Lung (tissue), 12 donors: ENCODE data around the gene FUOM. TPM values are rescaled to one million over a fixed set of nuclear protein-coding genes. Genes with fewer than 3 reads are reported as not detected.

ENCODE experiments used
- ATAC-seq: fragments of 200-7000 bp; cut with Tn5 transposase; one replicate; pipeline ENCODE4 v1.9.1; 2020; ENCODE audit warnings: moderate number of reproducible peaks; ENCODE audit not compliant: insufficient read depth, low FRiP score
- DNase-seq, 3 donors: peaks; one replicate each; pipeline ENCODE4 v3.0.0-alpha.2; 2013 to 2017
- H3K27ac ChIP-seq, 2 donors: one replicate each; pipeline ENCODE4 v1.5.1; 2013; ENCODE audit warnings: mild to moderate bottlenecking in 2 of 2, moderate library complexity in 2 of 2, control low read depth in 1 of 2, inconsistent platforms in 1 of 2, low read depth in 1 of 2, low read length in 1 of 2
- H3K27me3 ChIP-seq, 3 donors: one replicate each; pipeline ENCODE4 v1.5.1; 2013; ENCODE audit warnings: low read length in 2 of 3; ENCODE audit not compliant: control insufficient read depth in 3 of 3, insufficient read depth in 3 of 3
- H3K36me3 ChIP-seq, 4 donors: one replicate each; pipeline ENCODE4 v1.5.1; 2013; ENCODE audit warnings: low read length in 4 of 4, mild to moderate bottlenecking in 1 of 4, moderate library complexity in 1 of 4; ENCODE audit not compliant: control insufficient read depth in 4 of 4, insufficient read depth in 4 of 4
- H3K4me1 ChIP-seq, 5 donors: one replicate each; pipeline ENCODE4 v1.5.1; 2013; ENCODE audit warnings: low read length in 5 of 5, mild to moderate bottlenecking in 2 of 5, moderate library complexity in 1 of 5; ENCODE audit not compliant: control insufficient read depth in 5 of 5, insufficient read depth in 5 of 5
- H3K4me3 ChIP-seq: one replicate; pipeline ENCODE4 v1.5.1; 2013; ENCODE audit warnings: mild to moderate bottlenecking, control low read depth, moderate library complexity
- H3K9ac ChIP-seq, 2 donors: one replicate each; pipeline ENCODE4 v1.5.1; 2013; ENCODE audit warnings: low read length in 2 of 2, control low read depth in 1 of 2; ENCODE audit not compliant: insufficient read depth in 1 of 2
- H3K9me3 ChIP-seq, 4 donors: one replicate each; pipeline ENCODE4 v1.5.1; 2013; ENCODE audit warnings: low read length in 3 of 4, mild to moderate bottlenecking in 1 of 4, moderate library complexity in 1 of 4; ENCODE audit not compliant: control insufficient read depth in 4 of 4, insufficient read depth in 3 of 4
- CTCF ChIP-seq: IDR thresholded peaks from 2 replicates; pipeline ENCODE4 v1.5.1; 2012; ENCODE audit warnings: mild to moderate bottlenecking; ENCODE audit errors: control extremely low read depth, extremely low read depth
- WGBS, 2 donors: extraction: QIAGEN DNeasy Blood & Tissue Kit; methylation state at CpG; one replicate each; pipeline ENCODE4 v1.1.7; 2013; 5-methylcytosine and 5-hydroxymethylcytosine counted together
- polyA plus RNA-seq, 2 donors: library from polyadenylated mRNA; stranded (reverse); fragments of 200-250 nt; gene quantifications; one replicate each; pipeline ENCODE4 v1.2.1, GENCODE V29; 2013
- total RNA-seq, 2 donors: library from RNA; depleted of rRNA in 1 of 2; stranded (reverse); fragments of >200 nt in 1 of 2; gene quantifications; one replicate each; pipeline ENCODE4 v1.2.1, GENCODE V29; 2014 to 2021
- donor health status: control.
- donor health status: control.
- donor health status: Bipolar disorder and iron deficiency.
- donor health status: healthy.
- donor health status: DM: yes; HTN: yes; CAD: no.

FUOM gene
- total and polyA plus RNA-seq, 4 donors = 8.4 to 41.4 (median 34.2) TPM

DNA sequence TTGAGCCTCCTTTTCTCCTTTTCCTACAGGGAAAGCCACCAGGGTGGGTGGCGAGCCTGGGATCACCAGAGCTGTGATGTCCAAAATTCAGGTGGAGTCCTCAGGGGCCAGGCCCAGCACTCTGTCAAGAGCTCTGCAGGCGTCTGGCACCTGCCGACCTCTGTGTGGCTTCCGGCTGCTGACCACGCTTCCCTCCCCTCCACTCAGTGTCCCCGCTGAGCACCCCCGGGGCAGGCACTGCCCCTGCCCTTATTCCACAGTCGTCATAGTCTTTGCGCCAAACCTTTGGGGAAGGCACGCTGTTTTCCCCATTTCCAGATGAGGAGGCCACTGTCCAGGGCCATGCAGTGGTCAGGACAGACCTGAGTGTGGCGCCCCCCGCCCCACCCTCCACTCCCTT, 43.7 kb upstream of the FUOM start:
- Histone ChIP-seq H3K27me3 (no peaks in the 10 kb centered on the region), H3K4me1 (peaks cover 0 to 1% (median 0%) of the 10 kb centered on the region in 5 donors)
- ATAC-seq = no peak

GRCh38 chr10:133400624-133401424, 43.0 kb upstream of the FUOM start:
- 76 to 85% methylated on average over 10 of the region's 10 CpGs for WGBS, 2 donors
- Histone ChIP-seq H3K9me3 (no peaks in the 10 kb centered on the region), H3K4me3 (no peak overlapping the region), H3K9ac (no peak overlapping the region), H3K4me1 (peaks cover 0 to 1% (median 0%) of the 10 kb centered on the region in 5 donors), H3K27me3 (no peaks in the 10 kb centered on the region), H3K36me3 (peaks cover 9 to 49% (median 42%) of the 10 kb centered on the region in 4 donors), H3K27ac (no peak overlapping the region)
- no peak for TF ChIP-seq CTCF
- no peak for ATAC-seq
- DNase-seq = no peak

More for the DNA sequence above, 43.7 kb upstream of the FUOM start:
- no peak for TF ChIP-seq CTCF
- no peak overlapping the region for H3K27ac ChIP-seq
- DNase-seq = no peak
- no peak overlapping the region for H3K9ac ChIP-seq
- H3K36me3 ChIP-seq = peaks cover 9 to 55% (median 39%) of the 10 kb centered on the region in 4 donors
- 94 to 95% methylated on average over 12 of the region's 12 CpGs for WGBS, 2 donors
- no peaks in the 10 kb centered on the region for H3K9me3 ChIP-seq
- no peak overlapping the region for H3K4me3 ChIP-seq

GRCh38 chr10:133399123-133399601, 41.3 kb upstream of the FUOM start:
- peaks cover 7 to 40% (median 34%) of the 10 kb centered on the region in 4 donors for H3K36me3 ChIP-seq
- TF ChIP-seq CTCF = no peak
- no peaks in the 10 kb centered on the region for H3K27me3 ChIP-seq
- 97 to 98% methylated on average over 19 of the region's 19 CpGs for WGBS, 2 donors
- no peak for DNase-seq
- no peak overlapping the region for H3K9ac ChIP-seq
- H3K9me3 ChIP-seq = no peaks in the 10 kb centered on the region
- H3K4me1 ChIP-seq = peaks cover 0 to 6% (median 0%) of the 10 kb centered on the region in 5 donors
- no peak overlapping the region for H3K27ac ChIP-seq
- ATAC-seq = no peak
- H3K4me3 ChIP-seq = no peak overlapping the region
